NOMO-1 treated with dmso at 0.1 percent for 144 hours (cell line): ENCODE data around the gene FOXC1.

Source experiments
- DNase-seq: peaks from one replicate; lab custom pipeline; 2025; ENCODE audit not compliant: unreplicated experiment; lab: John Stamatoyannopoulos, UW

The FOXC1 gene

DNA sequence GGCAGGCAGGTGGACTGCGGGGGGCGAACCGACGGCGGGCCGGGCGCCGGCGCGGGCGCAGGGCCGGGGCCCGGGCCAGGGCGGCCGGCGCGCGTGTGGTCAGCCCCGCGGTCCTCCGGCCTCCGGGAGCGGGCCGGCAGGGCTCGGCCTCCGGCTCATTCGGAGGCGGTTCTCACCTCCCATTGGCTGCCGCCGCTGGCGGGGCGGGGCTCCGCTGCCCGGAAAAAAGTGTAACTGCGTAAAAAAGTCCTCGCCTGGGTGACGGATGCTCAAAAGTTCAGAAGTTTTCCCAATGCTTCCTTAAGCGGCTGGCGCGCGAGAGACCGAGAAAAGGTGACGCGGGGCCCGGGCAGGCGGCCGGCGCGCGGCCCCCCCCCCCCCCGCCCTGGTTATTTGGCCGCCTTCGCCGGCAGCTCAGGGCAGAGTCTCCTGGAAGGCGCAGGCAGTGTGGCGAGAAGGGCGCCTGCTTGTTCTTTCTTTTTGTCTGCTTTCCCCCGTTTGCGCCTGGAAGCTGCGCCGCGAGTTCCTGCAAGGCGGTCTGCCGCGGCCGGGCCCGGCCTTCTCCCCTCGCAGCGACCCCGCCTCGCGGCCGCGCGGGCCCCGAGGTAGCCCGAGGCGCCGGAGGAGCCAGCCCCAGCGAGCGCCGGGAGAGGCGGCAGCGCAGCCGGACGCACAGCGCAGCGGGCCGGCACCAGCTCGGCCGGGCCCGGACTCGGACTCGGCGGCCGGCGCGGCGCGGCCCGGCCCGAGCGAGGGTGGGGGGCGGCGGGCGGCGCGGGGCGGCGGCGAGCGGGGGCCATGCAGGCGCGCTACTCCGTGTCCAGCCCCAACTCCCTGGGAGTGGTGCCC lies at the start of gene FOXC1:
Gene FOXC1 (plus strand): TSS at position 268 of the 849 bp plus-strand sequence. CDS start 531 bp downstream, at position 799.
- DNase-seq: peak; percentile 75

DNA sequence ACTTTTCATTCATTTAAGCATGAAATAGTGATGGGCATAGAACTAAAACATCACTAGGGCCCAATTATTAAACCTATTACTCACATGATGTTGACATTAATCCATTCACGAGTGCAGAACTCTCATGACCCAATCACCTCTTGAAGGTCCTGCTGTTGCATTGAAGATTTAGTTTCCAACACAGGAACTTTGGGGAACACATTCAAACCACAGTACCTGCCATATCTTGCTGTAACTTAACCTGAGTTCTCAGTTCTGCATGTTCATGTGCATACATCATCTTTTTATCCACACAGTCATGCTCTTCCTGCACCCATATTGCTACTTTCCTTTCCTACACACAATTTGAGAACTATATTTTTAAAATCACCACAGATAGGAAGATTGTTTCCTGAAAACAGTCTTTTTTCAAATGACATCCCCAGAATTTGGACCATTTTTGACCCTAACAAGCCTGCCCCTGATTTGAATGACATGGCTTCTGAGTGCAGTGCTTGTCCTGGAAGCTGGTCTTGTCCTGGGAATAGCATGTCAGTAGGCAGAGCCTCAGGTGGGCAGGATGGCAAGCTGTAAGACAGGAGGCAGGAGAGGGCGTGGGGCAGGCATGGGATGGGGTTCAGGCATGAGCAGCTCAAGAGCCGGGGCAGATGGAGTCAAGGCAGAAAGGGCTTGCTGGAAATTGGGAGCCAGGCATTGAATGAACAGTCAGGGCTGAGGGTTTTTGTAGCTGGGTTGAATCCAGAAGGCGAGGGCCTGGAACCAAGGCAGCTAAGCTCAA lies 49.2 kb upstream of the FOXC1 start:
- DNase-seq: no peak

DNA sequence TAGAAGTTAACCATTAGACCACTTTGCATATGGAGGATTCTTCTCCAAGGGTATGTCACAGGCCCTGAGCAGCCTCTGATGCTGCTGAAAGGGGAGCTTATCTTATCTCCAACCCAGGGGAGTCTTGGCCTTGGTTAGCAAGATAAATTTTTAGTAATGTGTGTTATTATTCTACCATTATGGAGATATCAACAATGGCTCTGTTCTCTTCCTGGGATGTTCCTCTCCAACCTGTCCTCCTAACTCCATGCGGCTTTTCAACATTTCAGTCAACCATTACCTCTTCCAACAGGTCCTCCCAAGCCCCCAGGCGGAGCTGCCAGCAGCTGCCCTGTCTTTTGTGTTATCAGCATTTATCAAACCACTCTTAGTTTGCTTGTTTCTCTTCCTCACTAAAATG lies 48.4 kb upstream of the FOXC1 start:
- no peak for DNase-seq

DNA sequence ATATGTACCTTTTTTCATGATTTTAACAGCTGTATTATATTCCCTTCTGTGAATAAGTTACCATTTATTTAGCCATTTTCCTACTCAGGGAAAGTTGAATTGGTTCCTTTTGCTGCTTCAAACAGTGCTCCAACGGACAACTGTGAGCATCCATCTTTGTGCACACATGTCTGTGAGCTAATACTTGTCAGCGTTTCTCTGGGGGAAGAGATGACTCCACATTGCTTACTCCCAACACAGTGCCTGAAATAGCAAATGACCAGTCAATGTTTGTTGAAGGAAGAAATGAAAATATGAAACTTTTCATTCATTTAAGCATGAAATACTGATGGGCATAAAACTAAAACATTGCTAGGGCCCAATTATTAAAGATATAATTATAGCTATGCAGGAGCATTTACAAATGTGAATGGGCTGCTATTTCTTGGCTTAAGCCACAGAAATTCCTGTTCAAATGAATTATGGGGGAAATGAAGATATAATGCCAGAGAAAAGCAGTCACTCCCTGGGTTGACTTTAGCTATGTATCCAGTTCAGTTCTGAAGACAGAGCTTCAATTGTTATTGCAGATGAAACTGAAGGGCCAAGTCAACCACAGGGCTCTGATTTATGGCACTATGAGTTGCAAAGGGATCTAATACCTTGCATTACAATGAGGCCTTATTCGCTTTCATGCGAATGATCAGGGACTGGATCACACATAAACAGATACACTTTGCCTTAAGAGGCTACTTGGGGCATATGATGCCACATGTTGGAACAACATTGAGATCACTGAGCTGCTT lies 47.4 kb upstream of the FOXC1 start:
- DNase-seq: no peak

DNA sequence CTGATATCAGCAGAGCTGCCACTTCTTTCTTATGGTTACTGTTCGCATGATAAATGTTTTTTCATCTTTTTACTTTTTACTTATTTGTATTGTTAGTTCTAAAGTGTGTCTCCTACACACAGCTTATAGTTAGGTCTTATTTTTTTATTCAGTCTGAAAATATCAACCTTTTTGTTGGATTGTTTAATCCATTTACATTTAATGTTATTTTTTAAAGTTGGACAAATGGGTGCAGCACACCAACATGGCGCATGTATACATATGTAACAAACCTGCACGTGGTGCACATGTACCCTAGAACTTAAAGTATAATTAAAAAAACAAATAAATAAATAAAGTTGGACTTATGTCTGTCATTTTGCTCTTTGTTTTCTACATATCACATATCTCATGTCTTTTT lies 40.3 kb upstream of the FOXC1 start:
- no peak for DNase-seq

DNA sequence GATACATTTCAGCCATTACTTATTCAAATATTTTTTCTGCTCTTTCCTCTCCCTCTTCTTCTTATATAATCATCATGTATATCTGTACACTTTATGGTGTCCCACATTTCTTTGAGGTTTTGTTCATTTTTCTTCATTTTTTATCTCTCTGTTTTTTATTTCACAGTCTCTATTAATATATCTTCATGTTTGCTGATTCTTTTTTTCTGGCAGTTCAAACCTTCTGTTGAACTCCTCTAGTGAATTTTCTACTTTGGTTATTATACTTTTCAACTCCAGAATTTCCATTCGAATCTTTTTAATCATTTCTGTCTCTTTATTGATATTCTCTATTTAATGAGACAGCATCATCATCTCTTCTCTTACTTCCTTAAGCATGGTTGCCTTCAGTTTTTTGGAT lies 38.9 kb upstream of the FOXC1 start:
- DNase-seq: no peak

DNA sequence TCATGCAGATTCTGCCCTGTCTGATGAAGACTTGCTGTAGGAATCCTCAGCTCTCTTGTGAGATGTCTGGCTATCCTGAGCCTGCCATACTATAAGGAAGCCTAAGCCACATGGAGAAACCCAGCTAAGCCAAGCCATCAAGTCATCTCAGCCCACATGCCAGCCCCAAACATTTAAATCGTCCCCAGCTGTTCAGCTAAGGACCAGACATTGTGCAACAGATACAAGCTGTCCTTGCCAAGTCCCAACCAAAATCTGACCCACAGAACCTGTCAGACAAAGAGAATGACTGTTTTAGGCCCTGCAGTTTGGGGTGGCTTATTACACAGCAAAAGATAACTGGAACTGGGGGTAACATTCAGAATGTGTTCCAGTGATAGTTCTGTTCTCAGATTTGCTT lies 36.8 kb upstream of the FOXC1 start:
- DNase-seq: no peak

DNA sequence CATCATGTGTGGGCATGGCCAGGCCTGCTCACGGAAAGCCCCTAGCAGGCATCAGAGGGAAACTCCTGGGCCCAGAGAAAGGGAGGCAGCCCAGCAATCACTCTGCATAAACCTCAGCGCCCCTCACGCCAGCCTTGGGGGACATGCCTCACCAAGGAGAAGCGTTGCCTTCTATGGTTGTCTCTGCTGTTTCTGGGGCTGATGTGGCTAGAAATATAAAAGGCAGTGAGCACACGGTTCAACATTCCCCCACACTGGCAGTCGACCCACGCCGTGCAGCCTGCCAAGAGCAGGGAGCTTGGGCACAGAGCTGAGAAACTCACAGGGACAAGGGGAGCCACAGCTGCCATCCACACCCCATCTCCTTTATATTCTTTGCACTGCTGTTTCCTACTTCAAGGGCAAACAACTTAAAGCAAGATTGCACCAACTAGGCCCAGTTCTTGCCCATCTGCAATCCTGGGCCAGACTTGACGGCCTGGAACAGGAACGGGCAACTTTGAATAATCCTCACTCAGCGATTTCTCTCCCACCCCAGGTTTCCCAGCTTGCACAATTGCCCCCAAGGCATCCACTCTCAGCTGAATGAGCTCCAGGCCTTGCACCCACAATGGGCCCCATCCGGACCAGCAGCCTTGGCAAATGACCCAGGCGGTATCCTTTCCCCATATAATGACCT lies 35.5 kb upstream of the FOXC1 start:
- DNase-seq: no peak

DNA sequence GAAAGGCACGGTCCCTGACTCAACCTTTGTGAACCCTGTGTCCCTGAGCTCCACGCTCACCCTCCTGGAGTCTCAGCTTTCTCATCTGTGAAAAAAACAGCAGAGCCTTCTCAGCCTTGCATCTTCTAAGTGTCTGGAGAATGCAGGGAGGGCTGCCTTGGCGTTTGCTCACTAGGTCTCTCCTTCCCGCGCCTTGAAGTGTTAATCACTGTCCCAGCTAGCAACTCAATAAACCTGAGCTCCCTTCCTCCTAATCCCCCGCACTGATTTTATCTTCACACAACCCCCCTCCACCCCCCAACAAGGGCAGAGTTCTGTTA lies 34.9 kb upstream of the FOXC1 start:
- DNase-seq: no peak

DNA sequence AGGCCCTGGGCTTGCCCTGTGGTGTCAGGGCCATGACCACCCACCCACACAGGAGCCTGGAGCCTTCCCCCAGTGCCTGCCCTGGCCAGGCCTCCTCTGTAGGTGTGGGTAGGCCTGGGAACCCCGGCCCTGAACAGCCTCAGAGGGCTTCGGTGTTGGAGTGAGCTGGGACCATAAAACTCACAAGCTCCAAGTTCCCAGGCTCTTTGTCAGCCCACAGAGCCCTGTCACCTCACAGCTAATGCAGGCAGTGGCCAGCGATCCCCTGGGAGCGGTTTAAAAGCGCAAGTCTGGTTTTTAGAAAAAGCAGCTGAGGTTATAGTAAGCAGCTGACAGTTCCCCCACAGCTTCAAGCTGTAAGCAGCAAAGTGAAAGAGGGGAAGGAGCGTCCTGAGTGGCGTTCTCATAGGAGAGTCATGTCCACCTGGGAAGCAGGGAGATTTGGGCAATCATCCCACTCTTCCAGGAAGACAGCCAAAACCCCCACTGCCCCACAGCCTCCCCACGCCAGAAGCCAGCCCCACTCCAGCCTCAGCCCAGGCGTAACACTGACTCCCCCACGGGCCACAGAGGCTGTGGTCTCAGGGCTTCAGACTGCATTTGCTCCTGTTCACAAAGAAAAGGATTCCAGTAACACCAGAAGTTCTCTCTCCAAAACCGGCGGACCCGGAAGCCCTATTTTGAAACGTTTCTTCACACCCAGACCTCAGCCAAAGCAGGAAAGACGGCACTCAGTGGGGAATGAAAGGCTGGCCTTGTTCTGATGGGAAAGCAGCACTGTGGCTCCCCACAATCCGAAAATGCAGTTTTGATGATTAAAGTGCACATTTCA lies 34.3 kb upstream of the FOXC1 start:
- DNase-seq: no peak

DNA sequence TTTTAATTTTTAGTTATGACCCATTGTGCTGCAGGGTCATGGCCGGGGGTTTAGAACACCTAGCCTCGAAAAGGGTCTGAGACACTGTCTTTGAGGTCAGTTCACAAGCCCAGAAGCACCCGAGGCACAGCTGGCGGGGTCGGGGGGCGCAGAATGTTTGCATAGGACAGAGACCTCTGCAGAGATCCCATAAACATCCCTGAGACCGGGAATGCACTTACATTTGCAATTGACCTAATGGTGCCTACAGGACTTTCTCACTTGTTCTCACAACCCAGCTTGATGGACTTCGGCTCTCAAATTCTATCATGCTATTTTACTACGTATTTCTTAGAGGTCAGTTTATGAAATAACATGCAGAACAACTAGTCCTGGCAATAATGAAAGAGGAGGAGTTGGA lies 33.5 kb upstream of the FOXC1 start:
- no peak for DNase-seq

DNA sequence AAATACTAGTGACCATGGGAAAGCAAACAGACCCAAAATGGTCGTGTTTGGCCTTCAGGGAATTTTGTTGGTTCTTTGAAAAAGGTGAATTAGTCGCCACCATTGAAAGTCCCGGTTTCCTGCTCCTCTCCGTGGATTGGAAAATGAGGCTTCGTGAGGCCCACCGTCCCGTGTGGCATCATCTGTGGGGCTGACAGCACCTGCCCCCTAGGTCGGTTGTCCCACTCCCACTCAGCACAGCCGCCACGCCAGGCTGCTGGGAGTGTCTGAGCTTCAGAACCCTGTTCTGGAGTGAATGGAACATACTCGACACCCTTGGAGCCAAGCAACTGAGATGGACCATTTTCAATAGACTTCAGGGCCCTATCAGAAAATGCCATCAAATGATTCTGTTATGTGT lies 33.0 kb upstream of the FOXC1 start:
- no peak for DNase-seq

DNA sequence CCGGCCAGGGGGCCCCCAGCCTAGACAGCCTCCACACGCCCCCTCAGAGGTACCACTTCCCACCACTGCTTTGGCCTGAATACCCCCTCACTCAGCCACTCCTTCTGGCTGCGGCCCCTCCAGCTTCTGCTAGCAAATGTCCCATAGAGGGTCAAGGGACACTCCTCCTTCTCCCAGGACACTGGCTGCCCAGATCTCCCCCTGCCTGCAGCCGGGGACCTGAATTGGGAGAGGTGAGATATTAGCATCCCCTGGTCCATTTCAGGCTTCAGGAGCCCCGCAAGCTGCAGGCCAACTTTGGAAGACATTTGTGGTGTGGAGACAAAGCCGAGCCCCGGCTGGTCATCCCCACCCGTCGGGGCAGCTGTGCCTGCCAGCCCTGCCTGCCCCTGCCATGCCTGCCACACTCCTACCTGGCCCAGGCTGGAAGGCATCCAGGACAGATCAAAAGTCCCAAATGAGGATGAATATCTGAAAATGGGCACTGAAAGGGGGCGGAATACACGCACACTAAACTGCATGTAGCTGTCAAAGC lies 32.5 kb upstream of the FOXC1 start:
- DNase-seq: no peak

DNA sequence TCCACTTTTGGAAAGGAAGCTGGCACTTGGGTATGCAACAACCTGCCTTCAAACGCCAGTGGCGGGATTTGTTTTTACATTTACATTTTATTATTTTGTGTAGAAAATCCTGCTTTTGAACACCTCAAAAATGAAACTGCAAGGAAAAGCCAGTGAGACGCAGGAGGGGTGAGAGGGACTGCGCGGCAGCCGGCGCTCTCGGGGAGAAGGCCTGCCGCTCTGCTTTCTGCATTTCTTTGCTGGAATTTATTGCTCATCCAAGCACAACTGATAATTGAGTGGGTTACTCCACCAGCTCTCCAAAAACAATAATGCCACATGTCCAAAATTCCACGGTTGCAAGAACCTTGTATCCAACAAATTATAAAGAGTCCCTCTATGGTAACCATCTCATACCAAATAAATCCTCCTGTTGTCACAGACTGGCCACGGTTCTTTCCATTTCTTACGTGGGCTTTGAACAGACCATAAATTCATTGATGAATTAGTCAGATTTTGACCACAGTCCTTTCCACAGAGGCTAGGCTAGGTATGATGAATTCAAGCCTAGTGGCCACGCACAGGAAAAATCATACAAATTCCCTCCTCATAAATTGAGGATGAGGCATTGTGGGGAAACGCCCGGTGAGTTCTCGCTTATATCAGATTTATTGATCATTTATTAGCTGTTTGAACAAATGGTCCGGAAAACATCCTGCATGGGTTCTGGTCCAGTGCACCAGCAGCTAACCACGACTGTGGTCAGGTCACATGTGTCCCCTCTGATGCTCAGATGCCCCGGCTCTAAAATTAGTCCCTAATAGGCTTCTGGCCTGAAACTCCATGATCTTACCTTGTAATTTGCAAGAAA lies 31.6 kb upstream of the FOXC1 start:
- DNase-seq: no peak

DNA sequence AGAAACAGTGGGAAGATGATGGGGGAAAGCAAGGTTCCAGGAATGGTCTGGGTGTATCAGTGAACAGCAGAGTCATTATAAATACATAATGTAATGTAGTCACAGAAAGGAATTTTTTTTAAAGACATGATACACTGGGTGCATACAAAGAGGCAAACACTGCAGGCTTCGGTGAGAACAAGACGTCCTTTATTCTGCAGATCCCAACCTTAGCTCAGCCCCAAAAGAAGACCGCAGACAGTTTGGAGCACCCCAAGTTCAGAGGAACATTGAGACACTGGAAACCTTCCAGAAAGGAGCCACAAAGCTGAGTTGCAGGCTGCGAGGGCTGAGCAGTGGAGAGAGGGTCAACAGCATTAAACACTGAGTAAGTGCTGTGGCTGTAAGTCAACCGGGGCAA lies 30.6 kb upstream of the FOXC1 start:
- DNase-seq: no peak

DNA sequence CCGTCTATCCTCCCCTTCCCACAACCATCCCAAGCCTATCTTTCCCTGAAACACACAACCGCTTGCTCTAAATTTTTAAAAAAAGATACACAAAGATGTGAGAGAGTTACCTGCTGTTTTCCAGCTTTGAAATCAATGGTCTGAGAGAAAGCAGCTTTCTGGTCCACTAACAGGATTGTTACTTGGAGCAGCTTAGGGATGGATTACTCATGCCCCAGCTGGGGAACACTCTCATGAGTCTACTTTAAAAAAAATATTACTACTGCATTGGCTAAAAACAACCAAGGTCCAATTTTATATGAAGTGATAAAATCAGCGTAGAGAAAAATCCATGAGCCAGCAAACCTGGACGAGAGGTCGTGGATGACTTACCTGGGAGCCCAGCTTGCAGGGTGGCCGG lies 29.6 kb upstream of the FOXC1 start:
- DNase-seq: no peak

DNA sequence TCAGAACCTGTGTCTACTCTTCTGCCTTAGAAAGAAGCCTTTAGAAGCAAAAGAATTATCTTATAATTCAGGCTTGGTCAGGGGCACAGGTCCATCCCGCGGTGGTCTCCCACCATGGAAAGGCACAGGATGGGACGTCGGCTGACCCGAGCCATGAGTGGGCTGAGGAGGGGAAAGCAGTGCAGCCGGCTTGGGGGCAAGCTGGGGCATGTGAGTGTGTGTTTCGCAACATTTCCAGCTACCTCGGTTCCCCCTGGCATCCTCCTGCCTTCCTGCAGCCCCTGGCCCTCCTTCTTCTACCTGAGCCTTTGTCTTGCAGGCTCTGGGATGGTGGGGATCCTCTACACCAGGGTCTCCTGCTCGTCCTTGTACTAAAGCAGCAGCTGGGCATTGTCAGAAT lies 29.1 kb upstream of the FOXC1 start:
- no peak for DNase-seq

DNA sequence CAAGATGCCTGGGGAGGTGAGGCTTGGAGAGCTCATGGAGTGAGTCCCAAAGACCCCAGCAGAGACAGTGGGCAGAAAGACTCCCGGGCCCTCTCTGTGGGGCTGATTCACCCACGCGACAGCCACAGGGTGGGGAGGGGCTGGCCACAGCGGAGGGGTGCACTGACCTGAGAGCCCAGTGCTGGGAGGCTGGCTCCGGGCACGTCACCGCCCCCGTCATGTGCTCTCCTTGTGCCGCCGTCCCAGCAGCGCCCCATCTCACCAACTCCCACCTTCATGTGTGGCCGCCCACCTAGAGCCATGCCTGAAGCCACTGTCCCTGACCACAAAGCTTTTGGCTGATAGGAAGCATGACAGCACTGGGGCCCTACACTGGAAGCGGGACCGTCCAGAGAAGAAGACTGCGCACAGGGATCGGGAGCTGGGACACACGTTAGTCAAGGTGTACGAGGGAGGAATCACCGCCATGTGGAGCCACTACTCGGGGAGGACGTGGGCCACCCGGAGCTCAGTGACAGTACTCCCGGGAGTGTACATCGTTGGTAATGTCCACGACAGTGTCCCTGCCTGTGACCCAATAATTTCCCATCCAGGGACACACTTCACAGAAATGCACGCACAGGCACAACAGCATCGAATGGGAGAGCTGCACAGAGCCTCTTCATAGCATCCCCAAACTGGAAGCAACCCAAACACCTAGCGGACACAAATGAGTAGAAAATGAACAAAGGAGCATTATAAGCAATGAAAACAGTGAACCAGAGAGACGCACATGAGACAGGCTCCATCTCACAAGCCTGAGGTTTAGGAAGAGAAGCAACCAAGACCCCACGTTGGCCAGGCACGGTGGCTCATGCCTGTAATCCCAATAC lies 28.4 kb upstream of the FOXC1 start:
- no peak for DNase-seq
